Measurements from ENCODE around the gene IZUMO1.
"Not testable (repeated sequence)": the region's sequence is repeated elsewhere in the genome, so short reads cannot be mapped to it uniquely, and the experiment has no call there.

The IZUMO1 gene

DNA sequence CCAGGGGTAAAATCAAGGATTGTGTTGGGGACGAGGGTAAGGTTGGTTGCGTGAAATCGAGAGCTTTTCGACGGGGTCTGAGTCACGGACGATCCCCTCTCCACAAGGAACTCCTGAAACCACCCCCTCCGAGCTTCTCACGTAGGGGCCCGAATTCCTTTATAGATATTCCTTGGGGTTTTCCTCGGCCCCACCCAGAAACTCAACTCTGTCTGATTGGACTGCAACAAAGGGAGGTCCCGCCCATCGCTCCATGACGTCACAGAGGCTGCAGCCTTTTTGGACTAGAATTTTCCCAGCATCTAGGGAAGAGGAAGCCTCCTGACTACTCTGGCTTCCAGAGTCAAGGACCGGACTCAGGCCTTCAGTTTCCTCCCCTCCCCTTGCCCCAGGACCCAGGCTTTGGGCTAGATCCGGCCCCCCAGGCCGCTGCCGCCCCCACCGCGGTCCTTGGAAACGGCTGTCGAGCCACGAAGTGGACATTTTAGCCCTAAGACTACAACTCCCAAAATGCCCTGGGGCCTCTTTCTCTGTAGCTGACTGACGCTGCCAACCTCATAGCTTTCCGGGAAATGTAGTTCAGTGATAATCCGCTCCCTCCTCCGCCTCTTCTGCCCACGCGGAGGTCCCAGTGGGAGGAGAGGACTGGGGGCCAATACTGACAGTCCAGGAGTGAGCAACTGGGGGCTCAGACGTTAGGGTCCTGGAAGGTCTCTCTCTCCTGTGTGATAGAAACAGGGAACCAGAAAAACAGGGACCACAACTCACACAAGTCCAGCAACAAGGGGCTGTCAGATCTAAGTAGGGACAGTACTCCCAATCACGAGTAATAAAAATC is at the start of gene IZUMO1:
Gene IZUMO1 (minus strand): TSS at position 172 of the 838 bp plus-strand sequence. CDS start 1,050 bp downstream, outside the sequence.
- peak in 1 of 2 donors; percentile 38 for DNase-seq (ENCODE audit: low spot score in 2 of 2)
- no peak within 1 kb of the TSS for H3K27ac Mint-ChIP-seq

DNA sequence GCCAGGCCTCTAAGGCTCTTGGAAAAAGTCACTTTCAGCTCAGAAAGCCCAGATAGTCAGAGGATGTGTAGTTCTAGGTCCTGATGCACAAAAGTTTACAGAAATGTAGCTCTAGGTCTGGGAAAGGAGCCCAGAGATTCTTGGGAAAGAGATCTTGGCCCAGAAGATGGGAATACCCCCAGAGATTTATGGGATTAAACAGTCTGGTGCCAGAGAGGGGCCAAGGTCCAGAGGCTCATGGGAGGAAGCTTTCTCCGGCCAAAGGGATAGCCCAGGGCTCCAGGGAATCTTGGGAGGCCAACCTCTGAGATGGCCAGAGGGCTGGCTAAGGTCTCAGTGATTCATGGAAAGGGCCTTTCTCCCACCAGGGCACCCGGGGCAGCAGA is 49.0 kb upstream of the IZUMO1 start:
- Mint-ChIP-seq H3K4me1 (peaks cover 6% of the 10 kb centered on the region), H3K27ac (peak overlapping the region; percentile 94), H3K4me3 (peak overlapping the region; percentile 96), H3K27me3 (no peaks in the 10 kb centered on the region), H3K36me3 (peaks cover 2% of the 10 kb centered on the region), H3K9me3 (no peaks in the 10 kb centered on the region)
- DNase-seq (ENCODE audit: low spot score in 2 of 2): no peak
- no peak for ATAC-seq (ENCODE audit: low read depth)

More for the DNA sequence above, at the start of gene IZUMO1:
- peaks cover 28% of the 10 kb centered on the region for H3K27me3 Mint-ChIP-seq
- no peaks in the 10 kb centered on the region for H3K9me3 Mint-ChIP-seq
- no peaks in the 10 kb centered on the region for H3K36me3 Mint-ChIP-seq
- H3K4me3 Mint-ChIP-seq: no peak within 1 kb of the TSS
- ATAC-seq (ENCODE audit: low read depth): peak; percentile 67
- peaks cover 5% of the 10 kb centered on the region for H3K4me1 Mint-ChIP-seq

DNA sequence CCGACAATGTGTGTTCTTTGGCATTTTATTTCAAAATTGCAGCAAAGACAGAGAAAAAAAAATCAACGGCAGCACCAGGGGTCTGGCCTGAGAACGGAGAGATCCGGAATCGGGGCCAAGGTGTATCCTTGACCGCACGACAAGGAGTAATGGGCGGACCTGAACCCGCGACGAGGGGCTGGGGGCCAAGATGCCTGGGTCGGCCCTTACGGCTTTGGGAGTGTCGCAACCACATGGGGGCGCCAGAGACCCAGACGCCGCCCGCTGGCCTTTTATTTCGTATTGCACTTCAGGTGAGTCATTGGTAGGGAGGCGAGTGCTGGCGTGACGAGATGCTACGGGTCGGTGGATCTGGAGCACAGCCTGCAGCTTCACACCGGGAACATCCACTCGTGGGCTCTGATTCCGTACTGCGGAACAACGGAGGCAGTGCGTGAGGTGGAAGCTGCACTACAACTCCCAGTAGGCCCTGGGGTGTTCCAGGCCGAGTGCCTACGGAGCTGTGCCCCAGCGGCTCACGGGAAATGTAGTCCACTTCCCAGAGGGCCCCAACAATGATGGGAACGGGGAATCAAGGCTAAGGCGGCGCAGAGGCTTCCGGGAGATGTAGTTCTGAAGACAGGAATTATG is 48.5 kb upstream of the IZUMO1 start:
- peaks cover under 1% of the 10 kb centered on the region for H3K36me3 Mint-ChIP-seq
- H3K4me3 Mint-ChIP-seq: peak overlapping the region; percentile 96
- no peaks in the 10 kb centered on the region for H3K9me3 Mint-ChIP-seq
- H3K4me1 Mint-ChIP-seq: peaks cover 6% of the 10 kb centered on the region
- DNase-seq (ENCODE audit: low spot score in 2 of 2) (peak; percentile 80 to 87), ATAC-seq (ENCODE audit: low read depth) (peak; percentile 97)
- peak overlapping the region; percentile 94 for H3K27ac Mint-ChIP-seq
- no peaks in the 10 kb centered on the region for H3K27me3 Mint-ChIP-seq

DNA sequence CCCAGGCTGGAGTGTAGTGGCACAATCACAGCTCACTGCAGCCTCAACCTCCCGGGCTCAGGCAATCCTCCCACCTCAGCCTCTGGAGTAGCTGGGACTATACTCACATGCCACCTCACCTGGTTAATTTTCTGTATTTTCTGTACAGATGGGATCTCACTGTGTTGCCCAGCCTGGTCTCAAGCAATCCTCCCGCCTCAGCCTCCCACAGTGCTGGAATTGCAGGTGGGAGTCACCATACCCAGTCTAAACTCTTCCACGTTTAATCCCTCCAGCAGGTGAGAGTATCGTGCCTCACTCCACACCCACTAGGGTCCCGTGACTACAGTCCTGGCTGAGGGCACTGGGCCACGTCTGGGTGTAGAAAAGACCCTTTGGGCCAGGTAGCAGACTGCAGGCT is 47.6 kb upstream of the IZUMO1 start:
- Mint-ChIP-seq H3K4me3 (peak overlapping the region; percentile 96), H3K9me3 (no peaks in the 10 kb centered on the region), H3K27me3 (no peaks in the 10 kb centered on the region), H3K4me1 (peaks cover 6% of the 10 kb centered on the region), H3K27ac (peak overlapping the region; percentile 21), H3K36me3 (no peaks in the 10 kb centered on the region)
- DNase-seq (ENCODE audit: low spot score in 2 of 2) (no peak), ATAC-seq (ENCODE audit: low read depth) (no peak)

DNA sequence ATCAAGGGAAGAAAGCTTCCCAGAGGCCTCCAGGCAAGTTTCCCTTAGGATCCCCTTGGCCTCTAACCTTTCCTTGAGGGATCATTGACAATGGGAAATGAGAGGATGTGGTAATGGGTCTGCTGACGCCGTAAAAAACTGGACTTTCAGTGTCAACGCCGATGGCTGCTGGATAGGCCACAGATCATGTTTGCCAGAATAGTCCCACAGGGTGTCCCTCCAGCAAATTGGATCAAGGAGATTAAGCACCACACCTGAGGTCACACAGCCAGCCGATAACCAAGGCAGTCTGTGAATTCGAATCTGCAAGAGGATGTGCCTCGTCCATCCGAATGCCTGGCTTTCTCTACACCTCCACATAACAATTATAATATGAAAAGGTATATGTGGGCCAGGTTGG is 46.6 kb upstream of the IZUMO1 start:
- Mint-ChIP-seq H3K4me1 (peaks cover 6% of the 10 kb centered on the region), H3K9me3 (no peaks in the 10 kb centered on the region), H3K27ac (no peak overlapping the region), H3K36me3 (no peaks in the 10 kb centered on the region), H3K4me3 (no peak overlapping the region), H3K27me3 (no peaks in the 10 kb centered on the region)
- DNase-seq (ENCODE audit: low spot score in 2 of 2) (no peak), ATAC-seq (ENCODE audit: low read depth) (no peak)

DNA sequence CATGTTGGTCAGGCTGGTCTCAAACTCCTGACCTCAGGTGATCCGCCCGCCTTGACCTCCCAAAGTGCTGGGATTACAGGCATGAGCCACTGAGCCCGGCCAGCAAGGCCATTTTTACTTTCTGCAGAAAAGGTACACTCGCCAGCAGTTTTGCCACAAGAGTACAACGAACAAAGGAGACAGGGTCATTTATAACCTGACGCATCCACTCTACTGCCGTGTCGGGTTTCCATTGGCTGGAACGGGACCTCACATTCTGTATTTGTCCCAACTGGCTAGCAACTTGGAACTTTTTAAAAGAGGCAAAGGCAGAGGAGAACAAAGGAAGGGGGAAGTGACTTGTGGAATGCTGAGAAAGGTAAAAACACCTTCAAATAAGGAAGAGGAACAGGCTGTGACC is 40.6 kb upstream of the IZUMO1 start:
- not testable (repeated sequence) for ATAC-seq (ENCODE audit: low read depth); H3K36me3 Mint-ChIP-seq; H3K4me1 Mint-ChIP-seq; DNase-seq (ENCODE audit: low spot score in 2 of 2); H3K9me3 Mint-ChIP-seq; H3K27me3 Mint-ChIP-seq; H3K27ac Mint-ChIP-seq; H3K4me3 Mint-ChIP-seq

DNA sequence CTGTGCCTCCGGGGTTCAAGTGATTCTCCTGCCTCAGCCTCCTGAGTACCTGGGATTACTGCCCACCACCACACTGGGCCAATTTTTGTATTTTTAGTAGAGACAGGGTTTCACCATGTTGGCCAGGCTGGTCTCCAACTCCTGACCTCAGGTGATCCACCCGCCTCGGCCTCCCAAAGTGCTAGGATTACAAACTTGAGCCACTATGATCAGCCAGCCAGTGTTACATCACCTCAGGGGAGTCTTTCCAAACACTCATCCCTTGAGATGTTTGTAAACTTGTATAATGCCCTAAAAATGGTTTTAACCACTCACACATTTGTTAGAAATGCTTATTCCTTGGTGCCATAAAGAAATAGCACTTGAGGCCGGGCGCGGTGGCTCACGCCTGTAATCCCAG is 39.7 kb upstream of the IZUMO1 start:
- H3K27me3 Mint-ChIP-seq: not testable (repeated sequence)

DNA sequence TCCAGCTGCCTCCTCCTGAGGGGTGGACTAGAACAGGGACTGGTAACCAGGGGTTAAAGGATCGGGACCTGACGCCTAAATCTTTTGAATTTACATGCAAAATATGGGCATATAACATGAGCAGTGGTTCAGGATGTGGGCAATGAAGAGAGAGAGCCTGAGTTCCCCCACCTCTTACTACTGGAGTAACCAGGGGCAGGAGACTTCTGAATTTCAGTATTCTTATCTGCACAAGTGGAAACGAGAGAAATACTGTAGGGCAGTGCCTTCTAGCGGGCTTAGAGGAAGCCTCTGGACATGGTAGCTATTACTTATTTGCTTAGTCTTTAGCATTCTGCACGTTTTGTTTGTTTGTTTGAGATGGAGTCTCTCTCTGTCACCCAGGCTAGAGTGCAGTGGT is 37.8 kb upstream of the IZUMO1 start:
- no peak overlapping the region for H3K4me3 Mint-ChIP-seq
- no peaks in the 10 kb centered on the region for H3K9me3 Mint-ChIP-seq
- DNase-seq (ENCODE audit: low spot score in 2 of 2) (no peak), ATAC-seq (ENCODE audit: low read depth) (no peak)
- H3K36me3 Mint-ChIP-seq: no peaks in the 10 kb centered on the region
- H3K27ac Mint-ChIP-seq: no peak overlapping the region
- H3K4me1 Mint-ChIP-seq: peaks cover 12% of the 10 kb centered on the region
- H3K27me3 Mint-ChIP-seq: no peaks in the 10 kb centered on the region

More for the DNA sequence above, 39.7 kb upstream of the IZUMO1 start:
- ATAC-seq (ENCODE audit: low read depth); H3K9me3 Mint-ChIP-seq; H3K36me3 Mint-ChIP-seq; H3K4me3 Mint-ChIP-seq; H3K4me1 Mint-ChIP-seq; H3K27ac Mint-ChIP-seq; DNase-seq (ENCODE audit: low spot score in 2 of 2): not testable (repeated sequence)

DNA sequence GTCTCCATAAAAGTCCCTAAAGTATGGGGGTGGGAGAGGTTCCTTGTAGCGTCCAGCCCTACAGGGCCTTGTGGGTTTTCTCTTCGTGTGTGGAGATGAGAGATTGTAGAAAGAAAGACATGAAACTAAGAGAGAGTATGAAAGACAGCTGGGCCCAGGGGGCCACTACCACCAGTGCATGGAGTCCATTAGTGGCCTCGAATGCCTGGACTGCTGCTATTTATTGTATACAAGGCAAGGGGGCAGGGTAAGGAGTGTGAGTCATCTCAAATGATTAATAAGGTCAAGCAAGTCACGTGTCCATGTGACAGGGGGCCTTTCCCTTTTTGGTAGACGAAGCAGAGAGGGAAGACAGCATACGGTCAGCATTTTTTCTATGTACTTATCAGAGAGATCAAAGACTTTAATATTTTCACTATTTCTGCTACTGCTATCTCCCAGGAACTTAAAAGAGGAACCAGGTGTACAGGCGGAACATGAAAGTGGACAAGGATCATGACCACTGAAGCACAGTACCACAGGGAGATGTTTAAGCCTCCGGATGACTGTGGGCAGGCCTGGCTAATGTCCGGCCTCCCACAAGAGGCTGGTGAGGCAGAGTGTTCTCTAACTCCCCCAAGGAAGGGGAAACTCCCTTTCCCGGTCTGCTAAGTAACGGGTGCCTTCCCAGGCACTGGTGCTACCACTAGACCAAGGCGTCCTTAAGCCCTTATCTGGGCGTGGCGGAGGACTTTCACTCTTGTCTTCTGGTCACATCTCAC is 34.1 kb upstream of the IZUMO1 start:
- ATAC-seq (ENCODE audit: low read depth) (no peak), DNase-seq (ENCODE audit: low spot score in 2 of 2) (no peak)
- Mint-ChIP-seq H3K4me1 (peaks cover 9% of the 10 kb centered on the region), H3K4me3 (no peak overlapping the region), H3K27me3 (no peaks in the 10 kb centered on the region), H3K36me3 (no peaks in the 10 kb centered on the region), H3K9me3 (no peaks in the 10 kb centered on the region), H3K27ac (no peak overlapping the region)

DNA sequence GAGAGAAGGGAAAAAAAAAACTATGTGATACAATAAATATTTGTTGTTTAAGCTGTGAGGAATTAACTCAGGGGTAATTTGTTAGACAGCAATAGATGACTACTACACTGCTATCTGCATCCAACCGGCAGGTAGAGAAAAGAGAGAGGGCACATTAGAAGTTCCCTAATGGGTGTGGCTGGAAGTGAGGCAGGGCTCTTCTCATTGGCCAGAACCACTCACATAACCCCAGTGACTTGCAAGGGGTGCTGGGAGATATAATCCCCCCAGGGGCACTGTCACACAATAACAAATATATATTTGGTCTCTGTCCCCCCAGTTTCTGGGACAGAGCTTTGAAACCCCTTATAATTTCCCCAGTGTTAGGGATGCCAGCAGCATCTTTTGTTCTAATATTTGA is 32.9 kb upstream of the IZUMO1 start:
- Mint-ChIP-seq H3K4me3 (no peak overlapping the region), H3K36me3 (no peaks in the 10 kb centered on the region), H3K4me1 (peaks cover 9% of the 10 kb centered on the region), H3K27ac (no peak overlapping the region), H3K27me3 (no peaks in the 10 kb centered on the region), H3K9me3 (no peaks in the 10 kb centered on the region)
- DNase-seq (ENCODE audit: low spot score in 2 of 2) (no peak), ATAC-seq (ENCODE audit: low read depth) (peak; percentile 45)

DNA sequence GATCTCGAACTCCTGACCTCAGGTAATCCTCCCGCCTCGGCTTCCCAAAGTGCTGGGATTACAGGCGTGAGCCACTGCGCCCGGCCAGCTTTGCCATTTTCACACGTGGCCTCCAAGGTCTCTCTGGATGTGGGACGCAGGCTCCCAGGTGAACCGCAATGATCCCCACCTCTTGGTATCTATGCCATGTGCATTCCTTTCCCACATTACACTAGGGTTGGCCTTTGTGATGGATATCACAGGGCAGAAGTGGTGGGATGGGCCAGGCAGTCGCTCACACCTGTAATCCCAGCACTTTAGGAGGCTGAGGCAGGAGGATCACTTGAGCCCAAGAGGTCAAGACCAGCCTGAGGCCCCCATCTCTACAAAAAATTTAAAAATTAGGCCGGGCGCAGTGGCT is 31.0 kb upstream of the IZUMO1 start:
- DNase-seq (ENCODE audit: low spot score in 2 of 2) (no peak), ATAC-seq (ENCODE audit: low read depth) (no peak)
- peaks cover 9% of the 10 kb centered on the region for H3K4me1 Mint-ChIP-seq
- H3K36me3 Mint-ChIP-seq: no peaks in the 10 kb centered on the region
- peaks cover under 1% of the 10 kb centered on the region for H3K27me3 Mint-ChIP-seq
- no peak overlapping the region for H3K4me3 Mint-ChIP-seq
- no peaks in the 10 kb centered on the region for H3K9me3 Mint-ChIP-seq
- H3K27ac Mint-ChIP-seq: no peak overlapping the region

DNA sequence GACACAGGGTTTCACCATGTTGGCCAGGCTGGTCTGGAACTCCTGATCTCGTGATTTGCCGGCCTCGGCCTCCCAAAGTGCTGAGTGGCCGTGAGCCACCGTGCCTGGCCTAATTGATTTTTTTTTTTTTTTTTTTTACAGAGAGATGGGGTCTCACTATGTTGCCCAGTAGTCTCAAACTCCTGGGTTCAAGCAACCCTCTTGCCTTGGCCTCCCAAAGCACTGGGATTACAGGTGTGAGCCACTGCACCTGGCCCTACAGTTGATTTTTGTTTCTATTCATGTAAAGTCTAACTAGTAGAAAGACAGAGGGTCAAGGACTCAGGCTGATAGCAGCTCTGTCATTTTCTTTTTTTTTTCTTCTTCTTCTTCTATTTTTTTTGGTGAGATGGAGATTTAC is 30.4 kb upstream of the IZUMO1 start:
- no peaks in the 10 kb centered on the region for H3K9me3 Mint-ChIP-seq
- DNase-seq (ENCODE audit: low spot score in 2 of 2) (no peak), ATAC-seq (ENCODE audit: low read depth) (no peak)
- peaks cover 2% of the 10 kb centered on the region for H3K27me3 Mint-ChIP-seq
- H3K27ac Mint-ChIP-seq: no peak overlapping the region
- peaks cover 6% of the 10 kb centered on the region for H3K4me1 Mint-ChIP-seq
- H3K36me3 Mint-ChIP-seq: no peaks in the 10 kb centered on the region
- no peak overlapping the region for H3K4me3 Mint-ChIP-seq

DNA sequence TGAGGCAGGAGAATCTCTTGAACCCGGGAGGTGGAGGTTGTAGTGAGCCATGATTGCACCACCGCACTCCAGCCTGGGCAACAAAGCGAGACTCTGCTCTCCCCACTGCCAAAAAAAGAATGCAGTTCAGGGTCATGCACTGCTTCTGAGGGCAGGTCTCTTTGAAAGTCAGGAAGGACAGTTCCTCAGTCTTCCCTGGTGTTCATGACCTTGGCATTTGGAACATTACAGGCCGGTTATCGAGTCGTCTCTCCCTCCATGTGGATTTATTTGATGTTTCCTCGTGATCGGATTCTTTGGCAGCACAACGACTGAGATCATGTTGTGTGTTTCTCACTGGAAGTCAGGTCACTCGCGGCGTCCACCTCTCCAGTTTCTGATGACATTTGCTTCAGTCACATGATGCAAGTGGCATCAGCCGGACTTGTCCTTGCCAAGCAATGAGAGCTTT is 25.8 kb upstream of the IZUMO1 start:
- DNase-seq (ENCODE audit: low spot score in 2 of 2): no peak
- Mint-ChIP-seq H3K27me3 (peaks cover 12% of the 10 kb centered on the region), H3K4me1 (no peaks in the 10 kb centered on the region), H3K9me3 (no peaks in the 10 kb centered on the region), H3K27ac (no peak overlapping the region), H3K36me3 (no peaks in the 10 kb centered on the region), H3K4me3 (no peak overlapping the region)
- ATAC-seq (ENCODE audit: low read depth): no peak

Measured in memory B cell (primary cell).